ENCODE data around the gene EEFSEC. TPM values are rescaled to one million over a fixed set of nuclear protein-coding genes. Genes with fewer than 3 reads are reported as not detected.

EEFSEC gene
- total and polyA plus RNA-seq, 8 donors = 5.9 to 9.8 (median 7.4) TPM

DNA sequence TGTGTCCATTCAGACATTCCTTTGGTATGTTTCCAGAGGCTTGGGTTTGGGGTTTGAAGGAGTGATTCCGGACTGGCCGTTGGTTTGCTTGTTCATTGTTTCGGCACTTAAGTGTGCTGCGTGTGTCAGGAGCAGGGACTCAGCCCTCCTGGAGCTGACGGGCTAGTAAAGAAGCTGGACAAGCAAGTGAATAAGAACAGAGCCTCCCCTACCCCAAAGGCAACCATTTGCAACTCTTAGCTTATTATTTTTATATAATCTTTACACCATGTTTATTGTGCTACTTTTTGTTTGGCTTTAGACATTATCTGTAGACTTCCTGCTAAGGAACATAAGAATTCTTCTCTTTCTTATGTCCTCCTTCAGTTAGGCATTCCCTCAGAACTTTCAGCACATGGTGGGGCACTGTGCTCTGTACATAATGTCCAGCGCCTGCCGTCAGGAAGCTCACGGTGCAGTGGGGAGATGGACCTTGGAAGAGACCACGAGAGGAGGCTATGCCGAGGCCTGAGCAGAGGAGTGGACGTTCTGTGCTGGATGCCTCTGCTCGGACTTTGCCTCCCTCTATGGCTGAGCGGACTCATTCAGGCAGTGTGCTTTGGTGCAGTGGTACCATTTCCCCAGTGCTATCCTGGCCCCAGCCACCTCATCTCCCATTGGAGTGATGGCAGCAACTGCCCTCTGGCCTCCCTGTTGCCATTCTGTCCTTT, 65.4 kb downstream of the EEFSEC start:
- TF ChIP-seq, protein P1, sequence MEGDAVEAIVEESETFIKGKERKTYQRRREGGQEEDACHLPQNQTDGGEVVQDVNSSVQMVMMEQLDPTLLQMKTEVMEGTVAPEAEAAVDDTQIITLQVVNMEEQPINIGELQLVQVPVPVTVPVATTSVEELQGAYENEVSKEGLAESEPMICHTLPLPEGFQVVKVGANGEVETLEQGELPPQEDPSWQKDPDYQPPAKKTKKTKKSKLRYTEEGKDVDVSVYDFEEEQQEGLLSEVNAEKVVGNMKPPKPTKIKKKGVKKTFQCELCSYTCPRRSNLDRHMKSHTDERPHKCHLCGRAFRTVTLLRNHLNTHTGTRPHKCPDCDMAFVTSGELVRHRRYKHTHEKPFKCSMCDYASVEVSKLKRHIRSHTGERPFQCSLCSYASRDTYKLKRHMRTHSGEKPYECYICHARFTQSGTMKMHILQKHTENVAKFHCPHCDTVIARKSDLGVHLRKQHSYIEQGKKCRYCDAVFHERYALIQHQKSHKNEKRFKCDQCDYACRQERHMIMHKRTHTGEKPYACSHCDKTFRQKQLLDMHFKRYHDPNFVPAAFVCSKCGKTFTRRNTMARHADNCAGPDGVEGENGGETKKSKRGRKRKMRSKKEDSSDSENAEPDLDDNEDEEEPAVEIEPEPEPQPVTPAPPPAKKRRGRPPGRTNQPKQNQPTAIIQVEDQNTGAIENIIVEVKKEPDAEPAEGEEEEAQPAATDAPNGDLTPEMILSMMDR (IDR thresholded peaks at IDR 0.05) = no peak
- intact Hi-C loops (cut with DNase I) = no loop called here
- H3K36me3 ChIP-seq = no peaks in the 10 kb centered on the region
- DNase-seq (no peak), ATAC-seq (no peak), FAIRE-seq (no peak)
- no peak overlapping the region for H3K4me3 ChIP-seq
- no peaks in the 10 kb centered on the region for H3K27me3 ChIP-seq
- no peaks in the 10 kb centered on the region for H3K9me3 ChIP-seq
- H3K4me1 ChIP-seq = no peaks in the 10 kb centered on the region
- no peak overlapping the region for H3K27ac ChIP-seq
- WGBS, 2 donors = 94 to 96% methylated on average over 13 of the region's 13 CpGs

DNA sequence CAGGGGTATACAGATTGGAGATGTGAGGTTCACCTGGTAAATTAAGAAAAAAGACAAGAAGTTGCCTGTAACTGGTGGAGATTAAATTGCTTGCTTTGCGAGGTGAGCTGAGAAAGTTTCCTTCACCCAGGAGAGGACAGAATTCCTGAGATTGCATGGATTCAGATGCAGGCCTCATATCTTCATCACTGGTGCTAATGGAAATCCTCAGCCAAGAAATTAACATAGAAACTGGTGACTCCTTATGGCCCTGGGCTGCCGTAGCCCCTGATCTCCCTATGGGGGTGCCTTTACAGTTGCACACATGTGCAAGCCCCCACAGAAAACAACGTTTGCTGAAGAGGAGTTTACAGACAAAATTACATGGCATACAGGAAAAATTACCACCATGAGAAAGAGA, 68.0 kb downstream of the EEFSEC start:
- TF ChIP-seq, protein P1 (IDR thresholded peaks at IDR 0.05) = no peak
- H3K9me3 ChIP-seq = no peaks in the 10 kb centered on the region
- no peak overlapping the region for H3K4me3 ChIP-seq
- 87 to 90% methylated on average over 3 of the region's 3 CpGs for WGBS, 2 donors
- no peak overlapping the region for H3K27ac ChIP-seq
- DNase-seq (no peak), ATAC-seq (no peak), FAIRE-seq (no peak)
- no peaks in the 10 kb centered on the region for H3K4me1 ChIP-seq
- no peaks in the 10 kb centered on the region for H3K36me3 ChIP-seq
- no peaks in the 10 kb centered on the region for H3K27me3 ChIP-seq
- intact Hi-C loops (cut with DNase I) = no loop called here

DNA sequence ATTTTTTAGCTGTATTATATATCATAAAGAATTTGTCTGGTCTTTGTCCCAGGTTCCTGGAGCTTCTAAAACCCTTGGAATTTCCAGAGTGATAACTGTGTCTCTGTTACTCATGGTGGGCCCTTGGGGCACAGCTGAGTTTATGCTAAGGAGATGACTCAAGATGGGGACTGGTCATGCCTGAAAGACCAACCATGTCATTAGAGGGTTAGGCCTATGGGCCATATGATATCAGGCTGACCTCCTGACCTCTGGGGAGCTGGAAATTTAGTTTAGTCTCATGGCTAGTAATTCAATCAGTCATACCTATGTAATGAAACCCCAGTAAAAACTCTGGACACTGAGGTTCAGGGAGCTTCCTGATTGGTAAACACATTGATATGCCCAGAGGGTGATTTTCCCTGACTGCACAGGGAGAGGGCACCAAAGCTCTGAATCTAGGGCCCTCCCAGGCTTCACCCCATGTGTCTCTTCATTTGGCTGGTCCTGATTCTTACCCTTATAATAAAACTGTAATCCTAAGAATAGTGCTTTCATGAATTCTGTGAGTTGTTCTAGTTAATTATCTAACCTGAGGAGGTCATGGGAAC, 69.6 kb downstream of the EEFSEC start:
- H3K27ac ChIP-seq = no peak overlapping the region
- FAIRE-seq (no peak), DNase-seq (no peak), ATAC-seq (no peak)
- intact Hi-C loops (cut with DNase I) = no loop called here
- no peaks in the 10 kb centered on the region for H3K36me3 ChIP-seq
- no peaks in the 10 kb centered on the region for H3K9me3 ChIP-seq
- no peak overlapping the region for H3K4me3 ChIP-seq
- H3K27me3 ChIP-seq = no peaks in the 10 kb centered on the region
- TF ChIP-seq, protein P1 (IDR thresholded peaks at IDR 0.05) = no peak
- no peaks in the 10 kb centered on the region for H3K4me1 ChIP-seq

DNA sequence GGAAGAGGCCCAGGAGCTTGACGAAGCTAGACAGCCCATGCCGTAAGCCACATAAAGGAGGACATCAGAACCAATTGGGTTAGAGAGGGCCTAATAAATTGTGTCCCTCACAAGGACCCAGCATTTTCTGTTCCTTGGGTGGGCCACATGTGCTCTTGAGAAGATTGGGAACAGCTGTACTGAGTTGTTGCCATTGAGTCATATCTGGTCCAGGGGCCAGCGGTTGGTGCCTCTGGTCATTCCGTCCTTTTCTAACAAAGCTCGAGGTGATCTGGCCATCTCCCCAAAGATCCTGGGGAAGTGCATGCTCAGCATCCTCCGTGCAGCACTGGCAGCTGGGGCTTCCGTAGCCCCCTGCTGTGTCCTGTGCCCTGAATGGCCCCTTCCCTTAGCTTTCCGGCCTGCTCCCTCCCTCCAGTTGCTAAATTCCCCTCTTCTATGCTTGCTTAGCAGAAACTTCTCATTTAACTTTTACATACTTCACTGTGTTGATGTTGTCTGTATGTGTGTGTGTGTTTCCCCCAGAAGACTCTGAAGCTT, 73.0 kb downstream of the EEFSEC start:
- H3K36me3 ChIP-seq = no peaks in the 10 kb centered on the region
- 79 to 87% methylated on average over 8 of the region's 8 CpGs for WGBS, 2 donors
- H3K9me3 ChIP-seq = no peaks in the 10 kb centered on the region
- FAIRE-seq (no peak), ATAC-seq (no peak), DNase-seq (no peak)
- no peaks in the 10 kb centered on the region for H3K4me1 ChIP-seq
- no peak overlapping the region for H3K27ac ChIP-seq
- H3K27me3 ChIP-seq = no peaks in the 10 kb centered on the region
- intact Hi-C loops (cut with DNase I) = no loop called here
- TF ChIP-seq, protein P1 (IDR thresholded peaks at IDR 0.05) = no peak
- no peak overlapping the region for H3K4me3 ChIP-seq

All from pancreas (tissue), 10 donors.